Tibial nerve (tissue), 4 donors: ENCODE results near the gene GDAP1L1. TPM values are rescaled to one million over a fixed set of nuclear protein-coding genes. Genes with fewer than 3 reads are reported as not detected.

Source experiments
- DNase-seq, 2 donors: peaks; one replicate each; pipeline ENCODE4 v3.0.0-alpha.2; 2019; ENCODE audit warnings: low spot score in 2 of 2
- H3K27ac ChIP-seq, 4 donors: fragments of 200-600 bp; sonication (generic) in 3 of 4; one replicate each; pipeline ENCODE4 v1.5.1; 2017 to 2019; ENCODE audit warnings: mild to moderate bottlenecking in 1 of 4
- H3K27me3 ChIP-seq, 2 donors: fragments of 200-600 bp; sonication (generic) in 1 of 2; one replicate each; pipeline versions ENCODE4 v1.5.1 to v1.6.0; 2017 to 2019
- H3K36me3 ChIP-seq, 3 donors: fragments of 200-600 bp; sonication (generic); one replicate each; pipeline ENCODE4 v1.5.1; 2018 to 2019
- H3K4me1 ChIP-seq, 4 donors: fragments of 200-600 bp; sonication (generic) in 3 of 4; one replicate each; pipeline ENCODE4 v1.5.1; 2017 to 2019
- H3K4me3 ChIP-seq, 4 donors: fragments of 200-600 bp; sonication (generic) in 3 of 4; one replicate each; pipeline ENCODE4 v1.5.1; 2017 to 2019; ENCODE audit warnings: mild to moderate bottlenecking in 1 of 4, moderate library complexity in 1 of 4
- H3K9me3 ChIP-seq, 4 donors: fragments of 200-600 bp; sonication (generic) in 3 of 4; one replicate each; pipeline ENCODE4 v1.5.1; 2017 to 2019
- CTCF ChIP-seq, 5 experiments: fragments of 200-600 bp in 3 of 5; fragments of 450-650 bp in 2 of 5; sonication (generic) in 3 of 5; IDR thresholded peaks; one replicate each; pipeline ENCODE4 v1.5.1; 2016 to 2019; ENCODE audit warnings: antibody characterized with exemption in 5 of 5, mild to moderate bottlenecking in 3 of 5, moderate library complexity in 2 of 5
- EP300 ChIP-seq, 2 donors: sonication (generic); formaldehyde crosslinking; IDR thresholded peaks; one replicate each; pipeline ENCODE4 v1.6.1; 2017; ENCODE audit warnings: antibody characterized with exemption in 2 of 2, mild to moderate bottlenecking in 1 of 2
- POLR2A ChIP-seq, 2 donors: fragments of 450-650 bp; IDR thresholded peaks; one replicate each; pipeline ENCODE4 v1.6.1; 2017; ENCODE audit warnings: antibody characterized with exemption in 2 of 2, mild to moderate bottlenecking in 2 of 2, moderate library complexity in 2 of 2
- WGBS, 2 donors: methylation state at CpG; one replicate each; pipeline ENCODE4 v1.1.5; 2018; 5-methylcytosine and 5-hydroxymethylcytosine counted together
- total RNA-seq, 4 donors: library from RNA; depleted of rRNA; stranded (reverse); fragments of >200 nt; gene quantifications; one replicate each; pipeline ENCODE4 v1.1.0, GENCODE V29; 2016

Gene GDAP1L1
- total RNA-seq, 4 donors from 2014 or later = not detected

GRCh38 chr20:44241796-44242195, 5.3 kb upstream of the GDAP1L1 start:
- TF ChIP-seq POLR2A (IDR thresholded peaks at IDR 0.05) = no peak
- TF ChIP-seq EP300 (IDR thresholded peaks at IDR 0.05) = no peak
- TF ChIP-seq CTCF (IDR thresholded peaks at IDR 0.05) = no peak
- H3K4me1 ChIP-seq = no peaks in the 10 kb centered on the region
- 95 to 100% methylated on average over 2 of the region's 2 CpGs for WGBS, 2 donors

GRCh38 chr20:44245977-44246376, 1.1 kb upstream of the GDAP1L1 start:
- TF ChIP-seq EP300 (IDR thresholded peaks at IDR 0.05) (no peak), CTCF (IDR thresholded peaks at IDR 0.05) (no peak), POLR2A (IDR thresholded peaks at IDR 0.05) (no peak)
- 61 to 63% methylated on average over 4 of the region's 4 CpGs for WGBS, 2 donors
- H3K4me3 ChIP-seq = no peak overlapping the region

More at GRCh38 chr20:44241796-44242195, 5.3 kb upstream of the GDAP1L1 start:
- no peaks in the 10 kb centered on the region for H3K36me3 ChIP-seq
- no peak overlapping the region for H3K4me3 ChIP-seq
- peaks cover 0 to 7% (median 0%) of the 10 kb centered on the region in 4 donors for H3K9me3 ChIP-seq
- DNase-seq = no peak
- no peaks in the 10 kb centered on the region for H3K27me3 ChIP-seq
- no peak overlapping the region for H3K27ac ChIP-seq

GRCh38 chr20:44247586-44248409, 690 bp downstream of the GDAP1L1 start:
- no peaks in the 10 kb centered on the region for H3K9me3 ChIP-seq
- H3K27me3 ChIP-seq = peaks cover 0 to 16% of the 10 kb centered on the region in 2 donors
- no peak for TF ChIP-seq POLR2A (IDR thresholded peaks at IDR 0.05)
- TF ChIP-seq EP300 (IDR thresholded peaks at IDR 0.05) = no peak
- H3K4me3 ChIP-seq = peak overlapping the region in 1 of 4 donors; percentile 35
- peaks cover 0 to 13% (median 6%) of the 10 kb centered on the region in 4 donors for H3K4me1 ChIP-seq
- no peak overlapping the region for H3K27ac ChIP-seq
- 5 to 6% methylated on average over 21 to 25 of the region's 31 CpGs for WGBS, 2 donors
- H3K36me3 ChIP-seq = no peaks in the 10 kb centered on the region
- no peak for DNase-seq

More at GRCh38 chr20:44245977-44246376, 1.1 kb upstream of the GDAP1L1 start:
- no peak overlapping the region for H3K27ac ChIP-seq
- peaks cover 0 to 16% of the 10 kb centered on the region in 2 donors for H3K27me3 ChIP-seq
- no peaks in the 10 kb centered on the region for H3K36me3 ChIP-seq
- no peak for DNase-seq
- H3K4me1 ChIP-seq = peaks cover 0 to 13% (median 6%) of the 10 kb centered on the region in 4 donors
- peaks cover 0 to 3% (median 0%) of the 10 kb centered on the region in 4 donors for H3K9me3 ChIP-seq

GRCh38 chr20:44248410-44248759, 1.3 kb downstream of the GDAP1L1 start:
- no peak for DNase-seq
- peaks cover 0 to 16% of the 10 kb centered on the region in 2 donors for H3K27me3 ChIP-seq
- H3K9me3 ChIP-seq = no peaks in the 10 kb centered on the region
- no peak overlapping the region for H3K27ac ChIP-seq
- TF ChIP-seq EP300 (IDR thresholded peaks at IDR 0.05) = no peak
- TF ChIP-seq CTCF (IDR thresholded peaks at IDR 0.05) = no peak
- TF ChIP-seq POLR2A (IDR thresholded peaks at IDR 0.05) = no peak
- WGBS, 2 donors = 44 to 56% methylated on average over 3 of the region's 3 CpGs
- no peak overlapping the region for H3K4me3 ChIP-seq
- no peaks in the 10 kb centered on the region for H3K36me3 ChIP-seq
- peaks cover 0 to 13% (median 6%) of the 10 kb centered on the region in 4 donors for H3K4me1 ChIP-seq

- H3K4me1 ChIP-seq = peaks cover 0 to 13% (median 6%) of the 10 kb centered on the region in 4 donors
- TF ChIP-seq EP300 (IDR thresholded peaks at IDR 0.05) (no peak), CTCF (IDR thresholded peaks at IDR 0.05) (no peak), POLR2A (IDR thresholded peaks at IDR 0.05) (no peak)
- no peak for DNase-seq
- H3K9me3 ChIP-seq = no peaks in the 10 kb centered on the region
- no peak overlapping the region for H3K27ac ChIP-seq
- 54 to 65% methylated on average over 4 of the region's 4 CpGs for WGBS, 2 donors
- no peaks in the 10 kb centered on the region for H3K36me3 ChIP-seq
- H3K27me3 ChIP-seq = peaks cover 0 to 16% of the 10 kb centered on the region in 2 donors
- H3K4me3 ChIP-seq = no peak overlapping the region
Observed at GRCh38 chr20:44251284-44251683, 4.2 kb downstream of the GDAP1L1 start.
